DMS114 treated with DMSO at 0.1 percent for 48 hours (cell line): ENCODE results near the gene PRKN.

ENCODE experiments used
- DNase-seq: peaks from one replicate; lab custom pipeline; 2025; ENCODE audit not compliant: unreplicated experiment; lab: John Stamatoyannopoulos, UW

Gene PRKN

GRCh38 chr6:161486361-161487216, 1241.0 kb downstream of the PRKN start:
- DNase-seq = no peak

DNA sequence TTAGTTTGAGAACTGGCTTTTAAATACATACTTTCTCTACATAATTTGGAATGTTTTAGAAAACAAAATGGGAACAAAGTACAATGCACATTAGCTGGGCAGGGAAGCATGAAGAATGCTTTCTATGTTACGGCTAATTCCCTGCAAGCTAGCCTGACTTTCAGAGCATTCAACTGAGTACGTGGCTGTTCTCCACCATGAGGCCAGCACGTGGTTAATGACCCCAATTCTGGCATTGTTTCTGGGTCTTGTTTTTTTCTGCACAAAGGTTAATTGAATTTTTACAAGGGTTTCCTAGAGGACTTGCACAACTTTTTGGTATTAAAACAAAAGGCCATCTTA, 1245.1 kb downstream of the PRKN start:
- no peak for DNase-seq

DNA sequence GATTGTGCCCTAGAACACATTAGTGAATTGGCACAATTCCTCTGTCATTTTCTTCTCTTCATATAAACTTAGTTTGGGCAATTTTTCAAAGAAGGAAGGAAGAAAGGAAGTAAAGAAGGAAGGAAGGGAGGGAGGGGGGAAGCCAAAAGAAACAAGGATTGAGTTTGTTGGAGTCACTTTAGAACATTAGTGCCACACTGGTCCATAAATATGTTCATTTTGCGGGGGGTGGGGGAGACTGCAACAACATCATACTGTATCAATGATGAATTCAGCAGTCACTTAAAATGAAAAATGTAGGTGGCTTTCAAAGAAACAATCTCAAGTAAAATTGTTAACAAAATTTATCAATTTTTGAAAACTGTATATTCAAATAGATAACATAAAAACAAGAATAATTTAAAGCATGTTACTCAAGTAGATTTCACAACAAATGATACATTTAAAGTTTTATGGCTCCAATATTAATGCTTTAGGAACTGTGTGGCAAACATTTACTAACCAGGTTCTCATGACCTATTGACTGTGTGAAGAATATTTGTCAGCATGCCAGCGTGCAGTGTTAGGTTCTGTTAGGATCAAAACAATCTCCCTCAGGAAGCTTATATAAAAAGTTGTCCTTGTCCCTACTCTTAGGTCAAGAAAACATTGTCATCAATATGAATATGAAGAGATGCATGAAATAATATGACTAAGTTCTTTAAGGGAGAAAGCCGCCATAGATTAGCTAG, 1245.6 kb downstream of the PRKN start:
- no peak for DNase-seq

GRCh38 chr6:161480421-161481155, 1247.0 kb downstream of the PRKN start:
- DNase-seq = no peak

- DNase-seq = no peak
Measured at GRCh38 chr6:161479376-161479775, 1248.2 kb downstream of the PRKN start.

DNA sequence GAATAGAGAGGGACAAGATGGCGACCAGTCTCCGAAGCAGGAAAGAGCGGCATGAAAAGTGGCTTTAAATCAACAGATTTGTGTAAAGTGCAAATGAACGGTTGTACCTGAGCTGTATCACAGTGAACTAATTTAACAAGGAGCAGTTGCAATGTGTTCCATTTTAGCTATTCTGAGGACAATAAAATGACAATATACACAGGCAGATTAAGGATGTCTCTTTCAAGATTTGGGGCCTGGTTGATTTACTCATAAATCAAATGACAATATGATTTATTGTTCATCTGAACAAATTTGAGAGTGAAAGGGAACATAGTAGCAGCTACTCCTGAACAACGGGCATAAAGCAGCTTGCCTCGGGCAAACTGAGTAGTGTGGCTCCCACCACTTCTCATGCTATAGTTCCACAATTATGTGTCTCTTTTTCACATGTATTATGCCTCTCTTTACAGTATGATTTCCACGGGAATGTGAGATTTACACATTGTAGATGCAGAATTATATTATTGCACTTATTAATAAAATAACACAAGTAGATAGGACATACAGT, 1249.6 kb downstream of the PRKN start:
- no peak for DNase-seq

DNA sequence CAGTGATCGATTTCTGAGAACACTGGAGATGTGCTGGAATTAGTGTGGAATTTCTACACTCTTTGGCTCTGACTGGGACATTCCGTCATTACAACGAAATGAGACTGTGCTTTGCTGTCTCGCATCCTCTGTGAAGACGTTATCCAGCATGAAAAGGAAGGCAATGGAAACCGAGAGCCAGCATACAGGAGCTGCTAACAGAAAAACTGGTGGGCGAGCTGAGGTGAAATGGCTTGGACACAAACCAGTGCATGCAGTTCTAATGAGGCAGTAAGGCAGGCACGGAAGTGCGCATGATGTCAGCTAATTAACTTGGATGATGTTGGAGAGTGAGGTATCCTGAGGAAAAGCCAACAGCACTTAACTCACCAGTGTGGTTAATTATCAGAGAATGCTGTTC, 1250.9 kb downstream of the PRKN start:
- no peak for DNase-seq

GRCh38 chr6:161465403-161465802, 1262.2 kb downstream of the PRKN start:
- DNase-seq = no peak

DNA sequence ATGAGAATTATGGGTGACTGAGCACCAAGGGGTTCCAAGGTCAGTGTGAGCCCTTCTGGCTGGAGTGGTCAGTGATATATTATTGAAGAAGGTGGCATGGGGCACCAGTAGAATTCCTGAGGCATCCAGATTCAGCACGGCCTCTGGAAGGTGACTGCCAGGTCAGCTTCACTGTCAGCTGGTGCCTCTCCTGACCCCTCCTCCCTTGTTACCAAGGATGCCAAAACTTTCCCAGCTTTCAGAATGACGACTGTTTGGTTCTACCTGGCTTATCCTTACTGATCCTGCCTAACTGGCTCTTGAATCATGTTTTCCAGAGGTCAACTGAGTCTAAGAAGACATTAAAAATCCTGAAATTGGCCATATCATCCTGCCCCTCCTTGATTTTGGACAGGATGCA, 1264.5 kb downstream of the PRKN start:
- DNase-seq = no peak

GRCh38 chr6:161462148-161462547, 1265.4 kb downstream of the PRKN start:
- no peak for DNase-seq

DNA sequence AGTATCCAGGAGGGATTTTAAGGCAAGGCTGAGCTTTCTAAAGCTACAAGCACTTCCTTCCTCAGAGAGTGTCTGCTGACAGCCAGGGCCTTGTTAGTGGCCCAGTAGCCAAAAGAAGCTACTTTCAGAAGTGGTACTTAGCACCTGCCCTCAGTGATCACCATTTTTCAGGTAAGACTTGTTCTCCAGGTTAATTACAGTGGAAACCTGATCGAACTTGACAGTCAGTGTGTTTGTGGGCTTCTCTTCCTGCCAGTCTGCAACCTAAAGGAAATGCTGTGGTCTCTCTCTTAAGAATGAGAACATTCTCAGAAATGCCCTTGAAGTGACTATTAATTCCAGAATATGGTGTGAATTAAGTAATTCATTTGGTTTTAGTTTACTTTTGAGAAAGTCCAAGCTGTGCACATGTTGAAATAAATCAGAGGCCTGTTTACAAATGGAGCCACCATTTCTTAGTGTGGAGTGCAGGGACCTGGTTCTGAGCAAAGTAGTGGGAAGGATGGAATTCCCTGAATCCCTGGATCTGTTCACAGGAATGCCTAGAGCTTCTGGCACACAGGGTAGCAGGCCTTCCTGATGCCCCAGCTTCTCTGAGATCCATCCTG, 1268.5 kb downstream of the PRKN start:
- DNase-seq = no peak

GRCh38 chr6:161458201-161458951, 1269.2 kb downstream of the PRKN start:
- DNase-seq = no peak

GRCh38 chr6:161455848-161456247, 1271.7 kb downstream of the PRKN start:
- DNase-seq = no peak

- no peak for DNase-seq
Measured at GRCh38 chr6:161453558-161453957, 1274.0 kb downstream of the PRKN start.

DNA sequence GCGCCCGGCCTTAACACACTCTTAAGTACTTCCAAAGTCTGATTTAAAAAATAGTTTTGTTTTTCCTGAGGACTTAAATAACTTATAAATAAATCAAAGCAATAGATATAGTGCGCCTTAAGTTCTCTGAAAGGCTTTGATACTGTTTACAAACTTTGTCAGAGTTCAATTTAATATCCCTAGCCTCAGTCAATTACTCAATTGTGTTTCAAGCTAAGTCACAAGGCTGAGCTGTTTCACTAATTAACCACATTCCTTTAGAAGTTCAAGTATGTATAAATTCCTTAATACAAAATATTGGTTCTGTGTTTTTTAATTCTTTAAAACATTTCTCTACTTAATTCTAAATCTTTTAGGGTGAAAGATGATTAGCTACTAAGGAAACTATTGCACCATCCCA, 1275.3 kb downstream of the PRKN start:
- no peak for DNase-seq

DNA sequence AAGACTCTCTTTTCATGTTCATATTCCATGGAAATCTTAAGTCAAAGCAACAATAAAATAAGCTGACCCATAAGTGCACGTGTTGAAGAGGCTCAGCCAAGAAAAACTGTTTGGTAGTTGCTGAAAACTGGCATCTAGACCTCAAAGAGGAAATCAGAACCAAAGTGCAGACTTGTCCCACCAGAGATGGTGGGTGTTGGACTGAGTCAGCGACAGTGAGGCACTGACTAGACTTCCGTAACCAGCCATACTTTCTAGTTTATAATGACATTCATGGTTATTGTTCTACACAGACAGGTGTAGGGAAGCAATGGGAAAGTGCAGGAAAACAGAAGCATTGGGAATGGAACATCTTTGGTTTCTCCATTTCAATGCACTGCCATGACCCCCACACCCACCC, 1278.0 kb downstream of the PRKN start:
- no peak for DNase-seq

GRCh38 chr6:161446949-161447348, 1280.6 kb downstream of the PRKN start:
- no peak for DNase-seq

DNA sequence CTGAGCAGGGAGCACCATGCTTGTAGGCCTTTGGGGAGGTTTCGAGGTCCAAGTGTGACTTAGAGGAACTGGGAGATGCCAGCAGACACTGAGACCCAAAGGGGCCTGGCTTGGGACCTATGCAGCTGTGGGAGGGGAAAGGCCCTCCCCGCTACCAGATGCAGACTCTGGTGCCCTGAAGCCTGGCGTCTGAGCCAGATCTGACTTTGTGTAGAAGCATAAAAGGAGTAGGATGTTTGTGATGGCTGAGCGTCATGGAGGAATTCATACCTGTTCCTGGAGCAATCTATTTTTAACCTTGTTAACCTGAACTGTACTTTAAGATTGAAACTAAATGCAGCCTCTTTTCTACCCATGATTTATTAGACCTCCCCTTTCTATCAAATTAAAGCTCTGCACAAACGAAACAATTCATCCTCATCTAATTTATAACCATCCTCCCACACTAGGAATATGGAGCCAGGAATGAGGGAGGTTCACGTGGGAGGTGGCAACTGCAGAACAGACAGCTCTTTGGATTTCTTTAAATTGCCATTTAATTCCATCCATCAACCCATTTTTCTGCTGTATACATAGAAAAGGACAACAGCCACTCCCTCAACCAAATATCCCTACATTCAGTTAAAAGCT, 1281.2 kb downstream of the PRKN start:
- no peak for DNase-seq

DNA sequence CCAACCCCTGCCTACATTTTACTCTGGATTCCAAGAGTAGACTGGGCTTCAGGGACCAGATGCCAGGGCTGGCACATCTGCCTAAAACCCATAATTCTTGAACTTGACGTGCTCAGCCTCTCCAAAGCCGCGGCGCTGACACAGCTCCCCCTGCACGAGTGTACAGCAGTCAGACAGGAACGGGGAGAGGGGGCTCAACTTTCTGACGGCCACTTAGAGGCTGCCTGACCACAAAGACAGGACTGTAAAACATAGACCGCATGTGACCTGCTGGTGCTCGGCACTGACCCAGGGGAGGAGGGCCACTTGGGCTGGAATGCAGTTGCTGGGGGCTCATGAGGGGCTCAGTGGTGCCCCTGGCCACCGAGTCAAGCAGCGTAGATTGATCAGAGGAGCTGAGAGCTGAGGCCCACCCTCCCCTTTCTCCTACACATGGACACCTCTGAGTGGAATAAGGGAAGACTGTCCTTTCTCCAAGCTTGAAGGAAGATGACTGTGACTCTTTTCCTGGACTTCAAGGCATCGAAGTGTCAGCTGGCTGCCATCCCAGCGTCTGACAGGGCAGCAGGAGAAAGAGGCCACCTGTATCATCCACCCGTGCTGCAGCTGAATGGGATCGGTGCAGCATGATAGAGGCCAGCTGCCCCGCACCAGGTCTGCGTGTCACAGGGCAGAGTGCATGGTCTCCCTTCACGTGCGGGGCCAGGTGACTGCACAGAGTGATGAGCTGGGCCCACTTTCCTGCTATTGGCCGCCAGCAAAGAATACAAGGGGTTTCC, 1282.4 kb downstream of the PRKN start:
- DNase-seq = no peak
